Endothelial cell of umbilical vein (primary cell): ENCODE measurements around the gene PRKG1. TPM values are rescaled to one million over a fixed set of nuclear protein-coding genes. Genes with fewer than 3 reads are reported as not detected.

Experiments
- BruUV-seq: library from RNA; stranded (reverse); fragments of 400-500 nt; replicated peaks from 2 replicates; lab custom pipeline; 2021; lab: Mats Ljungman, UMichigan
- CTCF ChIA-PET: fragments of 300-600, 350-600 bp; sonication (Branson Sonifier 250); formaldehyde crosslinking; loops from one replicate; lab custom pipeline; 2021; ENCODE audit warnings: antibody characterized with exemption, inconsistent platforms; lab: Charles Lee
- POLR2A ChIA-PET: fragments of 300-600, 350-600 bp; sonication (Branson Sonifier 250); formaldehyde crosslinking; loops from one replicate; lab custom pipeline; 2021; ENCODE audit warnings: antibody characterized with exemption, inconsistent platforms; lab: Charles Lee
- DNase-seq: peaks from one replicate; pipeline ENCODE4 v3.0.0-alpha.2; 2011; ENCODE audit warnings: low read depth, low spot score
- FAIRE-seq: peaks from 2 replicates; lab custom pipeline; 2011; peaks lifted over from hg19 to GRCh38; lab: Jason Lieb, UNC
- H2AFZ ChIP-seq: 2 replicates; pipeline ENCODE4 v1.6.0; 2012; ENCODE audit warnings: low read depth, low read length, control low read depth, inconsistent platforms
- H3K27ac ChIP-seq: 2 replicates; pipeline ENCODE4 v1.5.1; 2011; ENCODE audit warnings: low read depth, mild to moderate bottlenecking, control low read depth, low read length, moderate library complexity; ENCODE audit not compliant: insufficient read depth
- H3K27me3 ChIP-seq, 2 experiments: 2 replicates each; pipeline versions ENCODE4 v1.6.0 to v1.6.1; 2011; ENCODE audit warnings: low read length in 2 of 2, mixed read lengths in 1 of 2; ENCODE audit not compliant: control insufficient read depth in 2 of 2, insufficient read depth in 2 of 2
- H3K36me3 ChIP-seq, 2 experiments: 2 replicates in 1 of 2; 3 replicates in 1 of 2; pipeline ENCODE4 v1.5.1; 2011; ENCODE audit warnings: low read length in 2 of 2, mild to moderate bottlenecking in 1 of 2, moderate library complexity in 1 of 2; ENCODE audit not compliant: control insufficient read depth in 2 of 2, insufficient read depth in 2 of 2; ENCODE audit errors: extremely low read depth in 1 of 2
- H3K4me1 ChIP-seq: 3 replicates; pipeline ENCODE4 v1.5.1; 2011; ENCODE audit warnings: mild to moderate bottlenecking, low read length; ENCODE audit not compliant: control insufficient read depth, insufficient read depth; ENCODE audit errors: extremely low read depth
- H3K4me2 ChIP-seq: 2 replicates; pipeline ENCODE4 v1.6.1; 2011; ENCODE audit warnings: low read length, control low read depth, mixed read lengths; ENCODE audit not compliant: insufficient read depth
- H3K4me3 ChIP-seq, 3 experiments: fragments of 200-600 bp in 1 of 3; sonication (generic), shearing (Covaris generic) in 1 of 3; replicated peaks in 1 of 3; 2 replicates each; pipeline ENCODE4 v1.5.1; 2011 to 2016; ENCODE audit warnings: control low read depth in 3 of 3, low read length in 3 of 3, mild to moderate bottlenecking in 2 of 3, inconsistent platforms in 1 of 3, low read depth in 1 of 3, moderate library complexity in 1 of 3; ENCODE audit not compliant: insufficient read depth in 1 of 3
- H3K79me2 ChIP-seq: 2 replicates; pipeline ENCODE4 v1.6.0; 2012; ENCODE audit warnings: low read length, inconsistent platforms; ENCODE audit not compliant: control insufficient read depth, insufficient read depth
- H3K9ac ChIP-seq: replicated peaks from 2 replicates; pipeline ENCODE3; 2011; ENCODE audit warnings: low read length, control low read depth; ENCODE audit not compliant: insufficient read depth; ENCODE audit errors: extremely low read depth
- H3K9me1 ChIP-seq: replicated peaks from 3 replicates; pipeline ENCODE4 v1.6.0; 2011; ENCODE audit warnings: mild to moderate bottlenecking, low read length; ENCODE audit not compliant: control insufficient read depth, insufficient read depth; ENCODE audit errors: extremely low read depth
- H3K9me3 ChIP-seq: replicated peaks from 2 replicates; pipeline ENCODE4 v1.5.1; 2012; ENCODE audit warnings: low read length, inconsistent platforms; ENCODE audit not compliant: control insufficient read depth, insufficient read depth
- H4K20me1 ChIP-seq: replicated peaks from 2 replicates; pipeline ENCODE3; 2011; ENCODE audit warnings: mild to moderate bottlenecking, low read length; ENCODE audit not compliant: control insufficient read depth, insufficient read depth; ENCODE audit errors: extremely low read depth
- CTCF ChIP-seq, 2 donors: IDR thresholded peaks; 1 replicate in 1 of 2; 2 replicates in 1 of 2; pipeline ENCODE4 v1.5.1; 2011; ENCODE audit warnings: low read length in 2 of 2, mild to moderate bottlenecking in 2 of 2, moderate library complexity in 2 of 2, control low read depth in 1 of 2, inconsistent platforms in 1 of 2, low read depth in 1 of 2; ENCODE audit not compliant: insufficient read depth in 1 of 2; ENCODE audit errors: extremely low read depth in 1 of 2
- EZH2 ChIP-seq: IDR thresholded peaks from 2 replicates; pipeline ENCODE4 v1.6.1; 2012; ENCODE audit warnings: borderline replicate concordance, low read depth, mild to moderate bottlenecking, moderate library complexity, low read length, inconsistent platforms; ENCODE audit not compliant: severe bottlenecking
- FOS ChIP-seq: IDR thresholded peaks from 2 replicates; pipeline ENCODE4 v1.6.1; 2011; ENCODE audit warnings: mild to moderate bottlenecking, low read length, moderate library complexity, borderline replicate concordance; ENCODE audit not compliant: insufficient read depth
- GATA2 ChIP-seq: IDR thresholded peaks from 2 replicates; pipeline ENCODE4 v1.7.0; 2011; ENCODE audit warnings: low read depth, mild to moderate bottlenecking, moderate library complexity, mixed read lengths, low read length; ENCODE audit not compliant: insufficient read length, insufficient read depth
- JUN ChIP-seq: IDR thresholded peaks from 2 replicates; pipeline ENCODE4 v1.6.1; 2011; ENCODE audit warnings: borderline replicate concordance, low read depth; ENCODE audit not compliant: insufficient read length, insufficient read depth
- MAX ChIP-seq: IDR thresholded peaks from 2 replicates; pipeline ENCODE4 v1.6.1; 2011; ENCODE audit not compliant: insufficient read depth, insufficient read length
- MYC ChIP-seq: IDR thresholded peaks from one replicate; pipeline ENCODE4 v1.6.1; 2011; ENCODE audit warnings: mild to moderate bottlenecking, low read depth, low read length
- POLR2A ChIP-seq: IDR thresholded peaks from 2 replicates; pipeline ENCODE4 v1.6.1; 2012; ENCODE audit warnings: low read depth, mild to moderate bottlenecking, control low read depth, low read length
- POLR2AphosphoS5 ChIP-seq: IDR thresholded peaks from 2 replicates; pipeline ENCODE4 v1.6.1; 2012; ENCODE audit warnings: low read depth, mild to moderate bottlenecking, control low read depth, low read length, moderate library complexity; ENCODE audit not compliant: insufficient read depth
- dilution Hi-C: fragments of 300-500 bp; cut with MboI; formaldehyde crosslinking; loops from one replicate; pipeline ENCODE4 v1.15.0; 2019; ENCODE audit warnings: low sequenced_read_pairs; ENCODE audit not compliant: extremely low pct_ligation_motif_present
- intact Hi-C: fragments of 100-400 bp; cut with micrococcal nuclease; formaldehyde crosslinking; loops from one replicate; pipeline ENCODE4 v1.10.0; 2022
- polyA plus RNA-seq, 4 experiments: library from polyadenylated mRNA; depleted of rRNA in 3 of 4; stranded (reverse) in 3 of 4; unstranded in 1 of 4; fragments of >200 nt; gene quantifications; 2 replicates each; pipeline versions ENCODE4 v1.2.1 to v1.2.3, GENCODE V29; 2011 to 2012; ENCODE audit warnings: missing spikeins in 1 of 4
- total RNA-seq: library from RNA; stranded (reverse); gene quantifications from 2 replicates; pipeline ENCODE4 v1.2.3, GENCODE V29; 2021

PRKG1 gene
- total and polyA plus RNA-seq, 2 donors (not counting 3 experiments of a cell fraction or from before 2014, with no cell fraction given) = 0.01 to 0.18 TPM

- H3K9me3 ChIP-seq = no peaks in the 10 kb centered on the region
- H4K20me1 ChIP-seq = no peaks in the 10 kb centered on the region
- H2AFZ ChIP-seq = no peak overlapping the region
- ChIA-PET POLR2A (no interaction called here), CTCF (interaction anchor here (1.0 kb wide), 1 partner anchor 833 kb away, joined by 4 read pairs; no protein-coding TSS in a partner anchor)
- intact Hi-C loops = no loop called here
- FAIRE-seq (no peak), DNase-seq (no peak)
- H3K4me2 ChIP-seq = no peak overlapping the region
- H3K27ac ChIP-seq = no peak overlapping the region
- no peaks in the 10 kb centered on the region for H3K79me2 ChIP-seq
- H3K4me3 ChIP-seq = no peak overlapping the region
- no TSS peak for BruUV-seq
- H3K27me3 ChIP-seq = no peaks in the 10 kb centered on the region
- H3K9ac ChIP-seq = no peak overlapping the region
- TF ChIP-seq POLR2A = no peak
- no peak for TF ChIP-seq FOS
- TF ChIP-seq GATA2 = no peak
- TF ChIP-seq EZH2 = no peak
- TF ChIP-seq JUN = no peak
- no peak for TF ChIP-seq CTCF (IDR thresholded peaks at IDR 0.05; ENCODE audit: extremely low read depth in 1 of 2, insufficient read depth in 1 of 2, low read depth in 1 of 2, low read length in 2 of 2)
- TF ChIP-seq MYC = no peak
- TF ChIP-seq POLR2AphosphoS5 = no peak
- no peak for TF ChIP-seq MAX
- H3K9me1 ChIP-seq = no peaks in the 10 kb centered on the region
- no peaks in the 10 kb centered on the region for H3K4me1 ChIP-seq
- dilution Hi-C loops = no loop called here
- H3K36me3 ChIP-seq = no peaks in the 10 kb centered on the region
Measured at GRCh38 chr10:52221923-52222322, 1147.6 kb downstream of the PRKG1 start.
